HG03457 (cell line): ENCODE results near the gene SHLD2.
A peak's percentile ranks its signal among the peaks of the same experiment; 100 is the strongest.
"Not testable (repeated sequence)": the region's sequence is repeated elsewhere in the genome, so short reads cannot be mapped to it uniquely, and the experiment has no call there.

Experiments
- ATAC-seq: cut with Tn5 transposase; IDR thresholded peaks from one replicate; pipeline ENCODE4 v1.9.1; 2021; ENCODE audit warnings: moderate number of reproducible peaks; ENCODE audit not compliant: unreplicated experiment

The SHLD2 gene

GRCh38 chr10:87083576-87084290, 11.3 kb upstream of the SHLD2 start:
- peak; percentile 43 for ATAC-seq

GRCh38 chr10:87084291-87084782, 10.7 kb upstream of the SHLD2 start:
- ATAC-seq, result peak; percentile 35

- ATAC-seq, result no peak
Observed at GRCh38 chr10:87085537-87085936, 9.5 kb upstream of the SHLD2 start.

DNA sequence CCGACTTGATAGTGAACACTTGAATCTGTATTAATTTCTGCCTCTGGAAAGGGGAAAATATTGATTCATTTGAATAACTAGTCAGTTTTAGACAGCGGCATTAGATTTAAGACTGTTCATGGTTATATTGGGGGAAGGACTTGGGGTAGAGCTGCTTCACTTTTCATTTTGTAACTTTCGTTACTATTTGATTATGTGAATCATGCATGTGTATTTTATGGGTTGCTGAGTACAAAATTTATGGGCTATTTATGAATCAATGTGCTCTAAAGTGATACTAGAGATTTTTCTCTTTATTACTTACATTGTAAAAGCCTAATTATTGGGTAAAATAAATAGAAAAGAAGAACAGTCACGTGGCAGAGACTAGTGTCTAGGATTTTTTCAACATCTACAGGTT, 5.3 kb upstream of the SHLD2 start:
- no peak for ATAC-seq

DNA sequence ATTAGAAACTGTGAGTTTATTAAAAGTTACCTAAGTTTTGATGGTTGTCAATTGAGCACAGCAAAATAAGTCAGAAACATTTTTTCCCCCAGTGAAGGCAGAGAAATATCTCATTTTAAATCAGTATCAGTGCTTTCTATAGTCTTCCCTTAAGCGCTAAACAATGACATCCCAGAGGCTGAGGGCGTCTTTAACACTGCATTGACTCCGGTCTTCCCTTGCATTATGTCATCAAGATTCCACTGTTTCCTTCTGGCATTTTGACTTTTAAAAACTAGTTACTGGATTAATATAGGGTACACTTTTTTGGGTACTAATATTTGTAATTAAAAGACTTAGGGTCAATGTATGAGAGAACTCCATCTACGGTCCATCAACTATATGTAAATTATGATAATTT, 4.2 kb upstream of the SHLD2 start:
- no peak for ATAC-seq

- no peak for ATAC-seq
Observed at GRCh38 chr10:87092376-87092860, 2.6 kb upstream of the SHLD2 start.

DNA sequence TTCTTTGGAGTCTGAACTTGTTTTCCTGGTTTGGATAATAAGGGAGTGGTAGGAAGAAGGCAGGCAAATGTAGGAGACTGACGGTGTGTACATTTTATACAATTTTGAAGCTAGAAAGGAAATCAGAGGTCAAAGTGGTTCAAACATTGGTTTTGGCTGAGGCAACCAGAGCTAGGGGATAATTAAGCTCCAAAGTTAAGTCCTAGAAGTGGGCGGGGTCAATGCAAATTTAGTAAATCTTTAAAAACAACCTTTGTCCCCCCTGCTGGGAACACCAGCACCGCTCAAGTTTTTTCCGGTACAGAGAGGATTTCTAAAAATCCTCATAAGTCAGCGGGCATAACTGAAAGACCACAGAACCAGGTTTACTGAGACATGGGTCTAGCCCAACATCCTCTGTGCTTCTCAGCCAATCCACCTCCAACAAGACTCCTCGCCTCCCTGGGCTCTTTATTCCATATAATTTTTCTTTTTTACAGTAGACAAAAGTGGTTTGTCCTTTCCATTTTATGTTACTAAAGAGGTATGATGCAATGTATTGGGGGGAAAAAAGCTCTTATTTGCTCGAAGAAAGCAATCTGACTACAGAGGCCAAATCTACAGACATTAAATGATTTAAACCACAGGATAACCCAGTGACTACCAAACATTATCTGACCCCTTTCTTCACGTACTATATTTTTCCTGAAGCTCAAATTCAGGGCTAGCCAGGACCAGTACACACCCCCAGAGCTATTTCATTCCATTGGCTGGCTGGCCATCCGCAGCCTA, 2.0 kb upstream of the SHLD2 start:
- no peak for ATAC-seq

GRCh38 chr10:87093632-87094372, 1.2 kb upstream of the SHLD2 start:
- ATAC-seq, result peak; percentile 10

DNA sequence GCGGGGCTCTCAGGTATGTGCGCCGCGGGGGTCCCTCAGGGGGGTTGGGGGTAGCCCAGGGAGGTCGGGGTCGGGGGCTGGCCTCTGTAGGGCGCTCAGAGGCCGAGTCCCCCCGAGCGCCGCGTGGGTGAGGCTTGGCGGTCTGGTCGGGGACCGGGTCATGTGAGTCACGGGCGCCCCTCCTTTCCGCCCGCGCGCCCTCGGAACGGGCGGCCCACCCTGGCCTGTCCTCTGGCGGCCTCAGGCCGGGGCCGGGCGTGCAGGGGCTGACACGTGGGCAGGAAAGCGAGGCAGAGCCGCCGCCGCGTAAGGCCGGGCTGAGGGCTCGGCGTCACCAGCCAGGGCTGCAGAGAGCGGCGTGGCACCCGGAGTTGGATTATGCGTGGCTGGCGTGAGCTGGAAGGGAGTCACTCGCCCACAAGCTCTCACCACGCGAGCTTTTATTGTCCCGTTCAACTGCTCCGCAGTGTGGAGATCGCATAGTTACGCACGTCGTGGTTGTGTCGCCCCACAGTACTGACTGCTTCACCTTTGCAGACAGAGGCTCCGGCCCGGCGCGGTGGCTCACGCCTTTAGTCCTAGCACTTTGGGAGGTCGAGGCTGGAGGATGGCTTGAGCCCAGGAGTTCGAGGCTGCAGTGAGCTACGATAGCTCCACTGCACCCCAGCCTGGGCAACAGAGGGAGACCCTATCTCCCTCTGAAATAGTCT, 385 bp downstream of the SHLD2 start:
- peak; percentile 42 for ATAC-seq

- no peak for ATAC-seq
Observed at GRCh38 chr10:87101996-87102395, 7.0 kb downstream of the SHLD2 start.

- not testable (repeated sequence) for ATAC-seq
Observed at GRCh38 chr10:87104727-87105126, 9.7 kb downstream of the SHLD2 start.

- ATAC-seq, result no peak
Observed at GRCh38 chr10:87105446-87106124, 10.6 kb downstream of the SHLD2 start.

- not testable (repeated sequence) for ATAC-seq
Observed at GRCh38 chr10:87118122-87118521, 23.1 kb downstream of the SHLD2 start.

DNA sequence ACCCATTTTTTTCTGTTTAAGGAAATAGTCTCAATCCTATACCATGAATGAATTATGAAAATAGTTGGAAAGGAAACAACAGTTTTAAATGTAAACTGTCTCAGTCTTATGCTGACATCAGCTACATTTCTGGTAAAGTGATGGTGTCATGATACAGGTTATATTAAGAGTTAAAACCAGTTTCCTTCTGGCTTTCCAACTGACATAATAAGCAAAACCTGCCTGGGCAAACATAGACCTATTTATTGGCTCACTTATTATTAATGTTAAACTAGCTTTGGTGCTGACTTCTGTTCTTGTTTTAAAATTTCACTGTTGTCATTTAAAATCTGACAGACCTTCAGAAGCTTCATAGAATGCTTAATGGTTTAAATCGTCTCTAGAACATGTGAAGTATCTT, 24.0 kb downstream of the SHLD2 start:
- not testable (repeated sequence) for ATAC-seq

GRCh38 chr10:87123351-87123750, 28.3 kb downstream of the SHLD2 start:
- not testable (repeated sequence) for ATAC-seq

- not testable (repeated sequence) for ATAC-seq
Observed at GRCh38 chr10:87127048-87127447, 32.0 kb downstream of the SHLD2 start.

GRCh38 chr10:87127607-87128156, 32.7 kb downstream of the SHLD2 start:
- ATAC-seq, result not testable (repeated sequence)

DNA sequence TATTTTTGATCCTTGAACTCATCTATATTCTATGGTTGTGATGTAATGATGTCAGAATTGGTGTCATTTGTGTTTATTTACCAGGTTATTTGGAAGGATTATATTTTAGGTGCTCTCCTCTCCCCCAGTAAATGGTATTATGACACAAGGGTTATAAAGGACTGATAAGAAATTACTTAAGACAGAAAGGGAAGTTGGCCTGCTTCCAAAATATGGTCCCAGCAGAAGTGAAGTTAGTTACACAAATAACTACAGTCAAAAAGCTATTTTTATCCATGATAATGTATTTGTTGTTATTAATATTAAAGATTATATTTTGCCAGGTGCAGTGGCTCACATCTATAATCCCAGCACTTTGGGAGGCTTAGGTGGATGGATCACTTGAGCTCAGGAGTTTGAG, 37.2 kb downstream of the SHLD2 start:
- ATAC-seq, result not testable (repeated sequence)

- ATAC-seq, result not testable (repeated sequence)
Observed at GRCh38 chr10:87133936-87134335, 38.9 kb downstream of the SHLD2 start.

- ATAC-seq, result not testable (repeated sequence)
Observed at GRCh38 chr10:87134440-87134839, 39.4 kb downstream of the SHLD2 start.
